ENCODE measurements around the gene TNKS1BP1. TPM values are rescaled to one million over a fixed set of nuclear protein-coding genes. Genes with fewer than 3 reads are reported as not detected.

Gene TNKS1BP1
- total RNA-seq, 1 experiment from 2014 or later = 127 TPM

DNA sequence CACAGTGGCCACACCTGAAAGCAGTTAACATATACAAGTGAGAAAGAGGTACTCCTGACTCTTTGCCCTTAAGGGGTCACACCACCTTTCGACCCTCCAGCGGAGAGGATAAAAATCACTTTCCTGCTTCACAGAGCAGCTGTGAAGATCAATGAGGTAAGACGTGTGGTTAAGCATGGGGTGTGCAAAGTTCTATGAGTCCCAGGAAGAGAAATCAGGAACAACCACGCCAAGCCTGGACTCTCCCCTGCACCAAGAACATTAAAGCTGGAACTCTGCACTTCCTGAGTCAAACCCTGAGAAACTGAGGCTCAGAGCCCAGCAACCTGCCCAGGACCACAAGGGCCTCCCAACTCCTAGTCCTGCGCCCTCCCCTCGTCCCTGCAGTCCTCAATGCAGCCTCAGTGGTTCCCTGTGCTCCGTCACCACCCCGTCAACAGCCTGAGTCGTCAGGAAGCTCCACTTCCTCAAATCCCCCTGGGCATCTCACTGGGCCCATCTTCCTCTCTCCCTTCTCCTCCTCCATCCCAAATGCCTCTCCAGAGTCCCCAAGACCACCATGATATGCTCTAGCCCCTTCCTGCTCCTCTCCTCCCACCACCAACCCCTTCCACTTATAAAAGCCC, 17.7 kb downstream of the TNKS1BP1 start (continued):
- TF ChIP-seq, protein P1, sequence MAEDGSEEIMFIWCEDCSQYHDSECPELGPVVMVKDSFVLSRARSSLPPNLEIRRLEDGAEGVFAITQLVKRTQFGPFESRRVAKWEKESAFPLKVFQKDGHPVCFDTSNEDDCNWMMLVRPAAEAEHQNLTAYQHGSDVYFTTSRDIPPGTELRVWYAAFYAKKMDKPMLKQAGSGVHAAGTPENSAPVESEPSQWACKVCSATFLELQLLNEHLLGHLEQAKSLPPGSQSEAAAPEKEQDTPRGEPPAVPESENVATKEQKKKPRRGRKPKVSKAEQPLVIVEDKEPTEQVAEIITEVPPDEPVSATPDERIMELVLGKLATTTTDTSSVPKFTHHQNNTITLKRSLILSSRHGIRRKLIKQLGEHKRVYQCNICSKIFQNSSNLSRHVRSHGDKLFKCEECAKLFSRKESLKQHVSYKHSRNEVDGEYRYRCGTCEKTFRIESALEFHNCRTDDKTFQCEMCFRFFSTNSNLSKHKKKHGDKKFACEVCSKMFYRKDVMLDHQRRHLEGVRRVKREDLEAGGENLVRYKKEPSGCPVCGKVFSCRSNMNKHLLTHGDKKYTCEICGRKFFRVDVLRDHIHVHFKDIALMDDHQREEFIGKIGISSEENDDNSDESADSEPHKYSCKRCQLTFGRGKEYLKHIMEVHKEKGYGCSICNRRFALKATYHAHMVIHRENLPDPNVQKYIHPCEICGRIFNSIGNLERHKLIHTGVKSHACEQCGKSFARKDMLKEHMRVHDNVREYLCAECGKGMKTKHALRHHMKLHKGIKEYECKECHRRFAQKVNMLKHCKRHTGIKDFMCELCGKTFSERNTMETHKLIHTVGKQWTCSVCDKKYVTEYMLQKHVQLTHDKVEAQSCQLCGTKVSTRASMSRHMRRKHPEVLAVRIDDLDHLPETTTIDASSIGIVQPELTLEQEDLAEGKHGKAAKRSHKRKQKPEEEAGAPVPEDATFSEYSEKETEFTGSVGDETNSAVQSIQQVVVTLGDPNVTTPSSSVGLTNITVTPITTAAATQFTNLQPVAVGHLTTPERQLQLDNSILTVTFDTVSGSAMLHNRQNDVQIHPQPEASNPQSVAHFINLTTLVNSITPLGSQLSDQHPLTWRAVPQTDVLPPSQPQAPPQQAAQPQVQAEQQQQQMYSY (CRISPR knock-in tag; IDR thresholded peaks at IDR 0.05) = no peak
- TF ChIP-seq CREB1 (CRISPR knock-in tag; IDR thresholded peaks at IDR 0.05) (no peak), NFATC4 (CRISPR knock-in tag; IDR thresholded peaks at IDR 0.05) (no peak), ATF1 (CRISPR knock-in tag; IDR thresholded peaks at IDR 0.05) (no peak), ESRRA (CRISPR knock-in tag; IDR thresholded peaks at IDR 0.05; ENCODE audit: borderline replicate concordance) (no peak)
- TF ChIP-seq, protein P2, sequence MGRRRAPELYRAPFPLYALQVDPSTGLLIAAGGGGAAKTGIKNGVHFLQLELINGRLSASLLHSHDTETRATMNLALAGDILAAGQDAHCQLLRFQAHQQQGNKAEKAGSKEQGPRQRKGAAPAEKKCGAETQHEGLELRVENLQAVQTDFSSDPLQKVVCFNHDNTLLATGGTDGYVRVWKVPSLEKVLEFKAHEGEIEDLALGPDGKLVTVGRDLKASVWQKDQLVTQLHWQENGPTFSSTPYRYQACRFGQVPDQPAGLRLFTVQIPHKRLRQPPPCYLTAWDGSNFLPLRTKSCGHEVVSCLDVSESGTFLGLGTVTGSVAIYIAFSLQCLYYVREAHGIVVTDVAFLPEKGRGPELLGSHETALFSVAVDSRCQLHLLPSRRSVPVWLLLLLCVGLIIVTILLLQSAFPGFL (CRISPR knock-in tag; IDR thresholded peaks at IDR 0.05; ENCODE audit: borderline replicate concordance) = no peak
- TF ChIP-seq, protein P3, sequence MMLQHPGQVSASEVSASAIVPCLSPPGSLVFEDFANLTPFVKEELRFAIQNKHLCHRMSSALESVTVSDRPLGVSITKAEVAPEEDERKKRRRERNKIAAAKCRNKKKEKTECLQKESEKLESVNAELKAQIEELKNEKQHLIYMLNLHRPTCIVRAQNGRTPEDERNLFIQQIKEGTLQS (CRISPR knock-in tag; conservative IDR thresholded peaks at IDR 0.05) = no peak
- TF ChIP-seq, protein P4, sequence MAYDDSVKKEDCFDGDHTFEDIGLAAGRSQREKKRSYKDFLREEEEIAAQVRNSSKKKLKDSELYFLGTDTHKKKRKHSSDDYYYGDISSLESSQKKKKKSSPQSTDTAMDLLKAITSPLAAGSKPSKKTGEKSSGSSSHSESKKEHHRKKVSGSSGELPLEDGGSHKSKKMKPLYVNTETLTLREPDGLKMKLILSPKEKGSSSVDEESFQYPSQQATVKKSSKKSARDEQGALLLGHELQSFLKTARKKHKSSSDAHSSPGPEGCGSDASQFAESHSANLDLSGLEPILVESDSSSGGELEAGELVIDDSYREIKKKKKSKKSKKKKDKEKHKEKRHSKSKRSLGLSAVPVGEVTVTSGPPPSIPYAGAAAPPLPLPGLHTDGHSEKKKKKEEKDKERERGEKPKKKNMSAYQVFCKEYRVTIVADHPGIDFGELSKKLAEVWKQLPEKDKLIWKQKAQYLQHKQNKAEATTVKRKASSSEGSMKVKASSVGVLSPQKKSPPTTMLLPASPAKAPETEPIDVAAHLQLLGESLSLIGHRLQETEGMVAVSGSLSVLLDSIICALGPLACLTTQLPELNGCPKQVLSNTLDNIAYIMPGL (CRISPR knock-in tag; IDR thresholded peaks at IDR 0.05) = no peak

DNA sequence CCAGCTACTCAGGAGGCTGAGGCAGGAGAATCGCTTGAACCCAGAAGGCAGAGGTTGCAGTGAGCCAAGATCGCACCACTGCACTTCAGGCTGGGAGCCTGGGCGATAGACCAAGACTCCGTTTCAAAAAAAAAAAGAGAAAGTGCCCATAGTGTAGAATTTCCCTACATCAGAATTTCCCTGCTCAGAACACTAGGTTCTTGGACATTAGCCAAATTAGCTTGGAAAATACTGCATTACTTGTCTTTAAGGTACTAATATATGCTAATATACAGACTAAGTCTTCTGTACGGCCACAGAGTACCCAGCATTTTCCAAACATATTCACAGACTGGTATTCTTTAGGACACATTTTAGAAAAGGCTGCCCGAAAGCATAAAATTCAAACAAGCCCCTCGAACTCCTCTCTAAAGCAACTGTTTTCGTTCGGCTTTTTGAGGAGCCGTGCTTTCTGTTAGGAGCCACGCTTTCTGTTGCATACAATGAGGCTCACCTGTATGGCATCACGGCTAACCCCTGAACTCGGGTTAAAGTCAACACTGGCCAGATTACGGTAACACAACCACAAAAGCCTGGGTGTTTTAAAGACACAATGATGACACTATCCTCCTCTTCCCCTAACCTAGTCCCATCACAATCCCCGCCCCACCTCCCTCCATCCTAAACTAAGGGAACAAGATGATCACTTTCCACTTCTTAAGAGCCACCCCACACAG, 18.4 kb downstream of the TNKS1BP1 start:
- Mint-ChIP-seq H3K4me1 (peaks cover 25% of the 10 kb centered on the region), H3K4me3 (no peak overlapping the region), H3K27ac (peak overlapping the region; percentile 65; the same call in 1 of the 2 replicates), H3K27me3 (ENCODE audit: low read depth) (no peaks in the 10 kb centered on the region), H3K36me3 (peaks cover 57% of the 10 kb centered on the region), H3K9me3 (no peaks in the 10 kb centered on the region)
- TF ChIP-seq OVOL2 (CRISPR knock-in tag; IDR thresholded peaks at IDR 0.05; ENCODE audit: borderline replicate concordance) = no peak
- TF ChIP-seq, protein P5, sequence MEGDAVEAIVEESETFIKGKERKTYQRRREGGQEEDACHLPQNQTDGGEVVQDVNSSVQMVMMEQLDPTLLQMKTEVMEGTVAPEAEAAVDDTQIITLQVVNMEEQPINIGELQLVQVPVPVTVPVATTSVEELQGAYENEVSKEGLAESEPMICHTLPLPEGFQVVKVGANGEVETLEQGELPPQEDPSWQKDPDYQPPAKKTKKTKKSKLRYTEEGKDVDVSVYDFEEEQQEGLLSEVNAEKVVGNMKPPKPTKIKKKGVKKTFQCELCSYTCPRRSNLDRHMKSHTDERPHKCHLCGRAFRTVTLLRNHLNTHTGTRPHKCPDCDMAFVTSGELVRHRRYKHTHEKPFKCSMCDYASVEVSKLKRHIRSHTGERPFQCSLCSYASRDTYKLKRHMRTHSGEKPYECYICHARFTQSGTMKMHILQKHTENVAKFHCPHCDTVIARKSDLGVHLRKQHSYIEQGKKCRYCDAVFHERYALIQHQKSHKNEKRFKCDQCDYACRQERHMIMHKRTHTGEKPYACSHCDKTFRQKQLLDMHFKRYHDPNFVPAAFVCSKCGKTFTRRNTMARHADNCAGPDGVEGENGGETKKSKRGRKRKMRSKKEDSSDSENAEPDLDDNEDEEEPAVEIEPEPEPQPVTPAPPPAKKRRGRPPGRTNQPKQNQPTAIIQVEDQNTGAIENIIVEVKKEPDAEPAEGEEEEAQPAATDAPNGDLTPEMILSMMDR (IDR thresholded peaks at IDR 0.05) = no peak
- TF ChIP-seq, protein P6, sequence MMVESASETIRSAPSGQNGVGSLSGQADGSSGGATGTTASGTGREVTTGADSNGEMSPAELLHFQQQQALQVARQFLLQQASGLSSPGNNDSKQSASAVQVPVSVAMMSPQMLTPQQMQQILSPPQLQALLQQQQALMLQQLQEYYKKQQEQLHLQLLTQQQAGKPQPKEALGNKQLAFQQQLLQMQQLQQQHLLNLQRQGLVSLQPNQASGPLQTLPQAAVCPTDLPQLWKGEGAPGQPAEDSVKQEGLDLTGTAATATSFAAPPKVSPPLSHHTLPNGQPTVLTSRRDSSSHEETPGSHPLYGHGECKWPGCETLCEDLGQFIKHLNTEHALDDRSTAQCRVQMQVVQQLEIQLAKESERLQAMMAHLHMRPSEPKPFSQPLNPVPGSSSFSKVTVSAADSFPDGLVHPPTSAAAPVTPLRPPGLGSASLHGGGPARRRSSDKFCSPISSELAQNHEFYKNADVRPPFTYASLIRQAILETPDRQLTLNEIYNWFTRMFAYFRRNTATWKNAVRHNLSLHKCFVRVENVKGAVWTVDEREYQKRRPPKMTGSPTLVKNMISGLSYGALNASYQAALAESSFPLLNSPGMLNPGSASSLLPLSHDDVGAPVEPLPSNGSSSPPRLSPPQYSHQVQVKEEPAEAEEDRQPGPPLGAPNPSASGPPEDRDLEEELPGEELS (CRISPR knock-in tag; IDR thresholded peaks at IDR 0.05) = no peak
- no peak for TF ChIP-seq ZNF121 (CRISPR knock-in tag; IDR thresholded peaks at IDR 0.05)
- TF ChIP-seq CREB1 (CRISPR knock-in tag; IDR thresholded peaks at IDR 0.05) = no peak
- CTCF ChIA-PET = interaction anchor here (5.0 kb wide), 1 partner anchor 57 kb away, joined by 22 read pairs; no protein-coding TSS in a partner anchor
- POLR2A ChIA-PET = interaction anchor here (1.4 to 1.6 kb wide), 2 partner anchors 13 to 18 kb away, joined by 3 to 4 read pairs; no protein-coding TSS in a partner anchor
- ATAC-seq (no peak), DNase-seq (ENCODE audit: low spot score) (no peak)

All from WTC11 (cell line).